ENCODE measurements around the gene ACACB.

DNA sequence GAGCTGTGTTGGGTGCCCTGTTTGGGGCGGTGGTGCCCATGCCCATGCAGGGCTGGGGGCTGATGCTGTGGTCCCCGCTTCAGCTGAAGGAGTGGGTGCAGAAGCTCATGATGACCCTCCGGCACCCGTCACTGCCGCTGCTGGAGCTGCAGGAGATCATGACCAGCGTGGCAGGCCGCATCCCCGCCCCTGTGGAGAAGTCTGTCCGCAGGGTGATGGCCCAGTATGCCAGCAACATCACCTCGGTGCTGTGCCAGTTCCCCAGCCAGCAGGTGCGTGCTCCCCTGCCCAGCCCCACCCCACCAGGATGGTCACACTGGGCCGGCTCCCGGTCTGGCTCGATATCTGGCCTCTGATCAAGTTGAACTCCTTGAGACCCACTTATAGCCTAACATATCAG, 92.7 kb downstream of the ACACB start:
- TF ChIP-seq, protein P1, sequence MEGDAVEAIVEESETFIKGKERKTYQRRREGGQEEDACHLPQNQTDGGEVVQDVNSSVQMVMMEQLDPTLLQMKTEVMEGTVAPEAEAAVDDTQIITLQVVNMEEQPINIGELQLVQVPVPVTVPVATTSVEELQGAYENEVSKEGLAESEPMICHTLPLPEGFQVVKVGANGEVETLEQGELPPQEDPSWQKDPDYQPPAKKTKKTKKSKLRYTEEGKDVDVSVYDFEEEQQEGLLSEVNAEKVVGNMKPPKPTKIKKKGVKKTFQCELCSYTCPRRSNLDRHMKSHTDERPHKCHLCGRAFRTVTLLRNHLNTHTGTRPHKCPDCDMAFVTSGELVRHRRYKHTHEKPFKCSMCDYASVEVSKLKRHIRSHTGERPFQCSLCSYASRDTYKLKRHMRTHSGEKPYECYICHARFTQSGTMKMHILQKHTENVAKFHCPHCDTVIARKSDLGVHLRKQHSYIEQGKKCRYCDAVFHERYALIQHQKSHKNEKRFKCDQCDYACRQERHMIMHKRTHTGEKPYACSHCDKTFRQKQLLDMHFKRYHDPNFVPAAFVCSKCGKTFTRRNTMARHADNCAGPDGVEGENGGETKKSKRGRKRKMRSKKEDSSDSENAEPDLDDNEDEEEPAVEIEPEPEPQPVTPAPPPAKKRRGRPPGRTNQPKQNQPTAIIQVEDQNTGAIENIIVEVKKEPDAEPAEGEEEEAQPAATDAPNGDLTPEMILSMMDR (IDR thresholded peaks at IDR 0.05; ENCODE audit: borderline replicate concordance, extremely low read depth, low read length, poor library complexity, severe bottlenecking): no peak
- TF ChIP-seq EZH2 (IDR thresholded peaks at IDR 0.05; ENCODE audit: borderline replicate concordance, low read depth, low read length, severe bottlenecking): no peak

Data from DND-41 (cell line).